Testis (tissue), 2 donors: Measurements from ENCODE around the gene PIP5K1B.

Source experiments
- POLR2A ChIP-seq: fragments of 450-650 bp; IDR thresholded peaks from one replicate; pipeline ENCODE4 v1.6.1; 2017; ENCODE audit warnings: antibody characterized with exemption, mild to moderate bottlenecking, moderate library complexity
- TF ChIP-seq, protein P1 (sequence below), 3 experiments: fragments of 450-650 bp in 2 of 3; fragments of 200-600 bp in 1 of 3; sonication (generic) in 1 of 3; IDR thresholded peaks; one replicate each; pipeline ENCODE4 v1.5.1; 2016 to 2019; ENCODE audit warnings: antibody characterized with exemption in 3 of 3, mild to moderate bottlenecking in 2 of 3, moderate library complexity in 1 of 3

DNA sequence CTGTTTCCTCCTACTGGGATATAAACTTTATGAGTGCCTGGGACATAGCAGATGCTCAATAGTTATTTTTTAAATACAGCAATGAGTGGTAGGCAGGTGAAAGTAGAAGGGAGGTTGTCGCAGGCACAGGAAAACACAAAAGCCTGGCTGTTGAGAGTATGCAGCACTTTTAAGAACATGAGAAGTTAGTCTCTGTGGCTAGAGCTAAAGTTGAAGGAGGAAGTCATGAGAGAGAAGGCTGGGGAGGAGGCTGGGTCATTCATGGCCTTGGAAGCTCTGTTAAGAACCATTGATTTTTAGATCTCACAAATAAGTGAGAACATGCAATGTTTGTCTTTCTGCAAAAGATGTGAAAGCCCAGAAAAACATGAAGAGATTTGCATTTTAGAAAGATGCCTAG lies 182.2 kb downstream of the PIP5K1B start:
- TF ChIP-seq, protein P1, sequence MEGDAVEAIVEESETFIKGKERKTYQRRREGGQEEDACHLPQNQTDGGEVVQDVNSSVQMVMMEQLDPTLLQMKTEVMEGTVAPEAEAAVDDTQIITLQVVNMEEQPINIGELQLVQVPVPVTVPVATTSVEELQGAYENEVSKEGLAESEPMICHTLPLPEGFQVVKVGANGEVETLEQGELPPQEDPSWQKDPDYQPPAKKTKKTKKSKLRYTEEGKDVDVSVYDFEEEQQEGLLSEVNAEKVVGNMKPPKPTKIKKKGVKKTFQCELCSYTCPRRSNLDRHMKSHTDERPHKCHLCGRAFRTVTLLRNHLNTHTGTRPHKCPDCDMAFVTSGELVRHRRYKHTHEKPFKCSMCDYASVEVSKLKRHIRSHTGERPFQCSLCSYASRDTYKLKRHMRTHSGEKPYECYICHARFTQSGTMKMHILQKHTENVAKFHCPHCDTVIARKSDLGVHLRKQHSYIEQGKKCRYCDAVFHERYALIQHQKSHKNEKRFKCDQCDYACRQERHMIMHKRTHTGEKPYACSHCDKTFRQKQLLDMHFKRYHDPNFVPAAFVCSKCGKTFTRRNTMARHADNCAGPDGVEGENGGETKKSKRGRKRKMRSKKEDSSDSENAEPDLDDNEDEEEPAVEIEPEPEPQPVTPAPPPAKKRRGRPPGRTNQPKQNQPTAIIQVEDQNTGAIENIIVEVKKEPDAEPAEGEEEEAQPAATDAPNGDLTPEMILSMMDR (IDR thresholded peaks at IDR 0.05), result no peak
- no peak for TF ChIP-seq POLR2A
